HG03175 (cell line): ENCODE measurements around the gene AOPEP.

Source experiments
- ATAC-seq: cut with Tn5 transposase; IDR thresholded peaks from one replicate; pipeline ENCODE4 v1.9.1; 2021; ENCODE audit warnings: mild to moderate bottlenecking, moderate library complexity; ENCODE audit not compliant: unreplicated experiment

The AOPEP gene

DNA sequence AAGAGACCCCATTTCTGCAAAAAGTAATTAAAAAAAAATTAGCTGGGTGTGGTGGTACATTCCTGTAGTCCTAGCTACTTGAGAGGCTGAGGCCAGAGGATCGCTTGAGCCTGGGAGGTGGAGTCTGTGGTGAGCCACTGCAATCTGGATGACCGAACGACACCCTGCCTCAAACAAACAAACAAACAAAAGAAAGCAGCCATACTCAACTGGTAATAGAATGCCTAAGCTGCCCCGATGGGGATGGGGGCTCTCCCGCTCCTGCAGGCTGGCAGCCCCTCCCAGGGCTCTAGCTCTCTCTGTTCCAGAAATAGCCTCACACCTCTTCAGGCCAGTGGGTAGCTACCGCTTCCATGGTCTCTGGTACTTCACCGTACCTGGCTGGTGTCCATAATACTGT, 349.2 kb downstream of the AOPEP start:
- no peak for ATAC-seq

DNA sequence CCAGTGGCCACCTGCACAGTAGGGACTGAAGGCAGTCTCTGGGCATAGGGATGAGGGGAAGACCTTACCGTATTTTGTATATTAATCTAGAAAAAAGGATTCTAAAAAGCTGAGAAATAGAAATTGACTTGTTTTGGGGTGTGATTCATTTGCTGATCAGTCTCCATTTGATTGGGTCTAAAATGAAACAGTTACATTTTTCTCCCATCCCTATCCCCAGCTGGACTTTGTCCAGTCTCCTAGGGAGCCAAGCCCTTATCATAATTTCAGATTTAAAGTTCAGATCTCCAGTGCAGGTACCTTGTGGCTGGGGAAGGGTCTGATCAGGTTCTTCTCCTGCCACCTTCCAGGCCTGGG, 350.2 kb downstream of the AOPEP start:
- no peak for ATAC-seq

DNA sequence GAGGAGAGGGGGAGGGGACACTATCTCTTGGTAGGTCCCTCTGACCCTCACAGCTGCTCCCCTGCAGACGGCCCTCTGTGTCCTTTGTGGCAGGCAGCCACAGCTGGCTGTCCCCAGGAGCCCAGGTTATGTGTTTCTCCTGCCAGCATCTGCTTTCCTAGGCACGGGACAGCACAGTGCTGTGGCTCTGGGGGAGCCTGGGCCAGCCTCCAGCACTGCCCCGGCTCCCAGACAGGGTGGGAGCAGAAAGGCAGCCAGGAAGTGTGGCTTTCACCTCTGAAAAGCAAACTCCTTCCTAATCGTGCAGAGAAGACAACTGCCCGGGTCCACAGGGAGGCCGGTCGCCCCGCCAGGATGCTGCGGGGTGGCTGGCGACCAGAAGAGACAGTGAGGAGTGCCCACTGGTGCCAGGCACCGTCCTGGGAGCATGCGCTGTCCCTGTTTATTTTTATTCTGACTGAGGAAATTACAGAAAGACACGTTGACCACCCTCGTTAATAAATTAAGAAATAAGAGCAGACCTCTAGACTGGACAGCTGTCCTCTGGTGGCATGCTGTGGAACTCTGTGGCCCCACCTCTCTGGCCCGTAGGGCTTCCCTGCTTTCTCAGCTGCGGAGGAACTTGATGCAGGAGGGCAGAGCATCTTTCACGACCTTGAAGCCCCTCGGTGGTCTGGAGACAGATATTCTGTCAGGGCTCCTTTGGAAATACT, 350.7 kb downstream of the AOPEP start:
- no peak for ATAC-seq

DNA sequence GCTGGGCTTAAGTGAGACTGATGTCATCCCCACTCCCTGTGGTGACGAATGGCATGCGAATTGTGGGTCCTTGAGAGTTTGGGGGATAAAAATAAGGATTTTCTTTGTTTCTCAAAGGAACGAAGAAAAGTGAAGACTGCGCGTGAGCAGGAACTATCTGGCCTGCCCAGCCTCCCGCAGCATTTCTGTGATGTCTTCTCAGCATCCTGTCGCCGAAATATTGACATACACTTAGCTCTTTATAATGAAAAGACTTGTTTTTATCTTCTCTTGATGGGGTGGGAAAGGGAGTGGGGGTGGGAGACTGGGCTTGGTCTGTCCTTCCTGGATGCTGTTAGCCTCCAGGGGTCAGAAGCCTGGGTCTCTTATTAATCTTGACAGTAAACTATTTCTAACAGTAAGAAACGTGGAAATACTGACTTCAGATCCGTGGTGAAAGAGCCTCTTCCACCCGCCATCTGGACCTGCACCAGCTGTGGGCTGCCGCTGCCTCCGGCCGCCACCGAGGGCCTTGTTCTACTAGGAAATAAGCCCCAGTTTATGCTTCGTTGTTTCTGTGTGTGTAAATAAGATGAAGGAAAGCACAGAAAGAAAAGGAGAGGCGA, 351.4 kb downstream of the AOPEP start:
- ATAC-seq, result no peak

DNA sequence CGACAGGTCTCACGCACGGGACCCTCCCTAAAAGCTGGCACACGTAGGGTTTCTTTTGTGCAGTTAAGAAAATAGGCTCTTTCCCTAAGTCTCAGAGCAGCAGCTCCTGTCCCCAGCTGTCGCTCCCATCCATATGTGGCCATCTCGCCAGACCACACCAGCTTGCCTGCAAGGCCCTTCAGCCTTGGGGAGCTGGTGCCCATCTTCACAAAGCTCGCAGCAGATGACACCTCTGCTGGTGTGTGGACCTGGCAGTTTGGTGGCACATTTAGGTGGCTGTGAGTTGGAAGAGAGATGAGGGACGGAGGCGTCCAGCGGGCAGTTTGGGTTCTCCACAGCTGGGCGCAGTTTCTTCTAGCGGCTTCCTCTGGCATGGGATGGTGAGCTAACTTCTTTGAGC, 352.0 kb downstream of the AOPEP start:
- no peak for ATAC-seq

DNA sequence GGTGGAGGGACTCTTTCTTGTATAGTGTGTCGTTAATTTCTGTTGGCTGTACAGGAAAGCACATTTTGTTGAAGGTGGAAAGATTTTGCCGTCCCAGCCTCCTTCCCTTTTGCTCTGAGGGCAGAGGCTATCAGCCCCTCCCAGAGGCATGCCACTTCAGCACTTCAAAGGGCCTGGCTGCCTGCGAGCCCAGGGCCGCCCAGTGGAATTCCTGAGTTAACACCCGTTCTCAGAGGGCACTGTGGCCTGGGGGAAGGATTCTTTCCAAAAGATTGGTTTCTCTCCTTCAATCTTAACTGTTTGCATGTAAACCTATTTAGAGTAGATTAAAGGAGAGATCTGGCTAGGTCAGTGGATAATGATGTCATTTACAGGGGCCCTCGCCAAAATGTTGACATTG, 352.4 kb downstream of the AOPEP start:
- no peak for ATAC-seq

DNA sequence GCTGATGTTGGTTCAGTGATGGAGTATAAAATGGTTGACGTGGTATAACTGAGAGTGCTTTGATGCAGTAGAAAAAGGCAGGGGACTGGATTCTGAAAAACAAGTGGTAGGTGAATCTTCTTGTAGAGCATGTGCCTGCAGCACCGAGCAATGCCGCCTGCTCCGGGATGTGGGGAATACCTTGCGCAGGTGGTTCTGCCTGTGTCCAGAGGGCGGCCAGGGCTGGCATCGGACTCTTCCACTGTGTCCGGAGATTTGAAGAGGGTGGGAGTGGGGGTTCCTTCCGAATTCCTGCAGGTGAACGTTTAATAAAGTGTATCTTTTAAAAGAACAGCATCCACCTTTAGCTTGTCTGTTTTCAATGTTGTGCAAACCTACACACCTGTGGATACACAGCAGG, 353.0 kb downstream of the AOPEP start:
- no peak for ATAC-seq

DNA sequence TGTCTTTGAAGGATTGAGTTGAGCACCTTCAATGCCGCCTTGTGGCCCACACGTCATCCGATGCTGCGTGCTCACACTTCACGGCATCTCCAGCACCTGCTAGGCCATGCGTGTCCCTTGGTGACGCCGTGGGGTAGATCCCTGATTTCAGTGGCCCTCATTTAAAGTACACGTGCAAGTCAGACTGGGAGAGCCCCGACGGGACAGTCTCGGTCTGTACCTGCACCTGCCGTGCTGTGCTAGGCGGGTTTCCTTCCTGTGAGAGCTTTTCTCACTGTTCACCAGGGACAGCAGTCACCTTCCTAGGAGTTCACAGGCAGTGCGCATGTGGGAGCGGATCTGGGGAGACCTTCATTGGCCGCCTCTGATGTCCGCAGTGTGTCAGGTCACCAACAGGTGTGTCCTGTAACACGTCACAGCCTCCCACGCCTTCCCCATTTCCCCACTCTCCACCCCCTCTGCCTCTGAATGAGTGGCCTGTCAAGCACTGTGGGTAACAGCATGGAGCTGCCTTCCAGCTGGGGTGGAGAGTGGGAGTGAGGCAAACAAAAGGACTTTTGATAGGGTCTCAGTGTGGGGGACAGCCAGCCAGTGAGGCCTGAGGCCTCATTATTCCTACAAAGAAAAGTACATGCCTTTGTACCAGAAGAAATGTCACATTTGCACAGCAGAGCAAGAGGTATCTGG, 354.6 kb downstream of the AOPEP start:
- no peak for ATAC-seq

DNA sequence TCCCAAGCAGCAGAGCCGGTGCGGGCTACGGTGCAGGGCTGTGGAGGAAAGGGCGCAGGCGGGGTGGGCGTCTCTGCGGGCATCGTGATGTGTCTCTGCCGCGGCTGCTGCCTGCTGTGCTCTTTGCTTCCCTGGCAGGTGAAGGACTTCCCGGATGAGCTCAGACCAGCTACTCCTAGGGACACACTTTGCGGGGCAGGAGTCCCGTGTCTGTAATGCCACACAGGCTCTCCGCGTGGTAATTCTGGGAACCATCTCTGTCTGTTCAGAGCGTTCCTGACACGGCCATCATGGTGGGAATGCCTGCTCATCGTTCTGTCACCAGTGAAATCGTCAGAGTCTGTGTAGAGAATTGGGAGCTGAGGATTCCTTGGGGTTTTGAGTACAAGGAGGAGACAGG, 355.5 kb downstream of the AOPEP start:
- no peak for ATAC-seq

DNA sequence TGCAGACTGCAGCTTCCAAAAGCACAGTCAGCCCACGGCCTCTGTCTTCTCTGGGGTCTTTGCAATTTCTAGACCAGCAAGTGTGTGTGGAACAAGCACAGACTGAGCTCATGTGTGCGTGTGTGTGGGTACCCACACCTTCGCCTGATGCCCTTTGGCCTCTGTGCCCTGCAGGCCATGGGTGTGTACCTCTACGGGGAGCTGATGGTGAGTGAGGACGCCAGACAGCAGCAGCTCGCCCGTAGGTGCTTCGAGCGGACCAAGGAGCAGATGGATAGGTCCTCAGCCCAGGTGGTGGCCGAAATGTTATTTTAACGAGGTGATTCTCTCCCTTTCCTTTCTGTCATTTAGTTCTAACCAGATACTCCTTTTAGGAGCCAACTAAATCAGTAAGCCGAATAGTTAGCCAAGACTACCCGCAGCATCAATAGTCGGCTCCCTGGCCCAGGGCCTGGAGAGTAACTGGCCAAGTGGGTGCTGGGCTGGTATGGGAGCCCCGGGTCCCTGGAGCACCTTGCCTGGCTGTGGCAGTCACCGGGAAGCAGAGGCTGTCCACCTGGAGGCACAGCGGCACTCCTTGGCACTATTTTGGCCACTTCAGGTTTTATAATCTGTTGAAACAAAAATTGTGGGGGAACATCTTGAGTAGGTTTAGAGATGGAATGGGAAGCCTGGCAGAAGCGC, 356.0 kb downstream of the AOPEP start:
- no peak for ATAC-seq

DNA sequence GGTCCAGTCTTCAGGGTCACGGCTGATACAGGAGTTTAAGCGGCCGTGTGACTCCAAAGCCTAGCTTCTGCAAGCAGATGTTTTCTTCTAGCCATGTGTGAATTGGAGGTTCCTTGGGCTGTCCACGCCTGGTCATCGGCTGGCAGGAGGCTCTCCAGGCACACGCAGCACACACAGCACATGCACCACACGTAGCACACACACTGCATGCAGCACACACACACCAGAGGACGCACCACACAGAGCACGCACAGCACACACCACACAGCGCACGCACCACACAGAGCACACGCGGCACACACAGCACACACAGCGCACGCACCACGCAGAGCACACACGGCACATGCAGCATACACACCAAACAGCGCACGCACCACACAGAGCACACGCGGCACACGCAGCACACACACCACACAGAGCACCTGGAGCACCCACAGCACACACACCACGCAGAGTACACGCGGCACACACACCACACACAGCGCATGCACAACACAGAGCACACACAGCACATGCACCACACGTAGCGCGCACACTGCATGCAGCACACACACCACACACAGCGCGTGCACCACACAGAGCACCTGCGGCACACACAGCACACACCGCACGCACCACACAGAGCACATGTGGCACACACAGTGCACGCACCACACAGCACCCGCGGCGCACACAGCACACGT, 356.7 kb downstream of the AOPEP start:
- ATAC-seq, result no peak

DNA sequence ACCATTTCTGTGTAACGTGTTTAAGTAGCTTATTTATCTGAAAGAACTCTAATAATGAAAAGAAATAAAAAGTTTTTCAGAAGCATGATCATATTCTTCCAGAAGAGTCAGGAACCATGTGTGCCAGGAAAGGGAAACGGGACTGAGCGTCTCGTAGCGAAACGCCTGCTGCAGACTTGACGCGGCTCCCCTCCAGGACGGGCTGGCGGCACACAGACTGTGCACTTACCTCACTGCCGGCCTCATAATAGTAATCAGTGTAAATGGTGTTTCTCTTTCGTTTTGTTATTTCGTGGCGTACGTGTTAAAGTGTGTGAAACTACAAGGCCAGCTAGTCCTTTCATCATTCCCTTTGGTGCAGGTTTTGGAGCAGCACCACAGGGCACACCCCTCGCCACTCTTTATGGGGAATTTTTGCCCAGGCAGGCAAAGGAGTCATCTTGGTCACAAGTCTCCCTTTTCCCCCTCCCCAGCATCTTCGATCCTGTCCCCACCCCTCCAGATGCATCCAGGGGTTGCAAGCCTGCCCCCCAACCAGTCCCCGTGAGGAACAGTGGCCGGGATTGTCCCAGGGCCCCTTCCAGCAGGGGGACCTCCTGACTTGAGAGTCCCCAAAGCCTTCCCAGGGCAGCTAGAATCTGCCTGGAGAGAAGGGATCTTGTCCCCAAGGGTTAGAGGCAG, 357.9 kb downstream of the AOPEP start:
- ATAC-seq, result no peak

DNA sequence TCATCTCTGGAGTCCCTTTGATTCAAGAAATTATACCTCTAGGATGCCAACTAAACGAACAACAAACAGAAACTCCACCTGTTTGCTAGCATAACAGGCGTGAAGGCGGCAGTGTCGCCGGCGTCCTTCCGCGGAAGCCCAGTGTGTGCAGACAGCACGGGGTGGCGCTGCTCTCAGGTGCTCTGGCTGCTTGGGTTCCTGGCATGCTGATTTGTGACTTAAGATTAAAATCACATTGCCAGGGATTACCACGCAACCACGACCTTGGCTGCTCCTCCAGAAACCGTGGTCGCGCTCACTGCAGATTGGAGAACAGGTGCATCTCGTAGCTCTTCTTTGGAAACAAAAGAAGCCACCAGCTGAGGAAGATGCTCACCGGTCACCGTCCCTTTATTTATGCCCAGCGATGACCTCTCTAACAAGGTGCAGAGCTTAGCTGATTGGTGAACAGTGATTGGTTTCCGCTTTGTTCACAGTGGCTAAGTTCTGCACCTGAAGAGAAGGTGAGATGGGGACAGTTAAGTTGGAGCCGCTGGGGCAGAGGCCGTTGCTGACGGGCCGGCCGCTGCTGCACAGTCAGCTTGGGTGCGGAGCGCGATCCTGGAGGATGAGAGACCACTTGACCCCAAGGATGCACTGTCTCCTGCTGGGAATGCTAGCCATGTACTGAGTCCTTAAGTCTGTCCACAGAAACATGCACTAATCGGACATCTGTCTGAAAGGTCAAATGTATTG, 358.7 kb downstream of the AOPEP start:
- no peak for ATAC-seq

DNA sequence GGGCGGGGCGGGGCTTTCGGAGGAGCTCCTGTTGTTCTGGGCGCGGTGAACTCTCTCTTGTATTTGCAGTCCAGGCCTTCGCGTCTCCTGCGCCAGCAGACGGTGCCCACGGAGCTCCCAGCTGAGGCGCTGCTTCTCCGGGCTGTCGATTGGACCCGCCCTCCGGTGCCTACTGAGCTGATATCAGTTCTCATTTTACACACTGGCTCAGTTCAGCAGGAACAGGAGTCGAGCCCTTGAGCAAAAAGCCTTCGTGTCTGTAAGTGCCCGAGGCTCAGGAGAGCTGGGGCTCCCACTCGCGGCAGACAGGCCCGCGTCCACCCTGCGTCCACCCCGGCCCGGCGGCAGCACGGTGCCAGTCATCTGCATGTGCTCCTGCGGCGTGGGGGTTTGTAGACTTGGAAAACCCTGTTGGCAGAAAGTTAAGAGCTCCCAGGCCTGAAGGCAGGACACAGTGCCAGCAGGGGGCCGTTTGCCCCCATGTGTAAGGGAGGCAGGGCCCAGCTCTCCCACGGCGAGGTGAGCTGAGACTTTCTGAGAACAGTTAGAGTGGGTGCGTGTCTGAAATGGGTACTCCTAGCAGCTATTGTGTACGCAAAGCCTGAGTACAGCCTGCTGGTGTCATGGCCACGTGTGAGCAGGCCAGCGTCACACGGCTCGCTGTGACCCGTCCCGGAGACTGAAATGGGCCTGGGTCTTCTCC, 359.5 kb downstream of the AOPEP start:
- ATAC-seq, result no peak

DNA sequence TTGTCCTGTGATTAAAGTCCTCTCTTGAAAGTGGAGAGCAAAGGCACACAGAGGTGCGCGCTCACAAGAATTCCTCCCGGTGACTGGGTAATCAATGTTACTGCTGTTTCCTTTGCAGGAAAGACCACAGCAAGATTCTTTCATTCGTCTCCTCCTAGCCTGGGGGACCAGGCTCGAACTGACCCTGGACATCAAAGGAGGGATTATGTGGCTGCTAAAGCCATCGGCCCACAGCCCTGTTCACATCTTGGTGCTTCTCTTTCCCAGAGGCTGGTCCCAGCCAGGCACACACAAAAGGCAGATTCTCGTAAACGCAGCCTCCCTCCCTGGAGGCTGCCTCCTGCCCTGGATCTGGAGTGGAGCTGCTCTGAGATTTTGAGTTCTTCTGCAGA, 360.1 kb downstream of the AOPEP start:
- ATAC-seq, result no peak

DNA sequence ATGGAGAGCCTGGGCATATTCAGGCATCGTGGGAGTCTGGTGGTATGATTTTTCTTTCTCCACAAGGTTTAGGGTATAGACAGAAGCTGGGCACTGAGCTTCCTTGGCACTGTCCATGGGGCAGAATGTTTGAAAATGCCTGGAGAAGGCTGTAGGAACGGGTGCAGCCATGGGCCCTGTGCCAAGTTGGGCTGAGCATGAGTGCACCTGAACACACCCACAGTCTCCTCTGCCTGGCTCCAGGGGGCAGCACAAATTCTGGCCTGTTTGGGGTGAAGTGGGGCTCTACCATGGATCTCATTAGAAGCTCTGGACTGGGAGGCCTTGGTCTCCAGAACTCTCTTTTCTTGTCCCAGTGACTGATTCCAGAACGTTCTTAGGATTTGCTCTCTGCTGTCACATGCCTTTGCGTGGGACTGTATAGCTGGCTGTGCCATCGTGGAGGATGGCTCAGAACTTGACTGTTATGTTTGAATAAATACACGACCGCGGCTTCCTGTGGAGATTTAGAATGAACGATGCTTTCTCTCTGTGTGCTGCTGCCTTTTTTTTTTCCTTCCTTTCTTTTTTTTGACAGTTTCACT, 361.3 kb downstream of the AOPEP start:
- no peak for ATAC-seq

DNA sequence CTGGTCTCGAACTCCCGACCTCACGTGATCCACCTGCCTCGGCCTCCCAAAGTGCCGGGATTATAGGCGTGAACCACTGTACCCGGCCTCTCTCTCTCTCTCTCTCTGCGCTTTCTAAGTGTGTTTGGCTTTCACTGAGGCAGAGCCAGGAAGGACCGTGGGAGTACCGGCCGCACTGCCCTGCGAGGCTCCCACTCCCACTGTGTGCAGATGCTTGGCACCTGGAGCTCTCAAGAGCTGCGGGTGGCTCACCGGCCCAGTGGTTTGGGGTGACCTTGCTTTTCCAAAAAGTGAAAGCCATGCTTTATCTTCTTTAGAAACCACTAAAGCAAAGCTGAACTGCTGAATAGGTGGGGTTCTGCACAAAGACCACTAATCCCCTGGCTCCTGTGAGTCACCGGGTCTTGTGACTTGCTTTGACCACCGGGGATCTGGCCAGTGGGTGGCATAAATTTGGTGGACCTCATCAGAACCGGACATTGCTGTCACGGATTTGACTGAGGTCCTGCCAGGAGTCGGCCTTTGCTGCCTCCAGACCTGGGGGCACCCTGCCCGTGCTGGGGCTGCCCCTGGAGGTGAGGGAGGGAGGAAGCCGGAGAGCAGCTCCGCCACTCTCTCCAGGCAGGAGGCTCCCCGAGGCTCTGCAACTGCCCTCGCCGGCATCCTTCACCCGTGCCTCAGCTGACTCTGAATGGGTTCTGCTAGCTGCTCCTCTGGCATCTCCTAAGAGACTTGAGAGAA, 362.1 kb downstream of the AOPEP start:
- no peak for ATAC-seq

DNA sequence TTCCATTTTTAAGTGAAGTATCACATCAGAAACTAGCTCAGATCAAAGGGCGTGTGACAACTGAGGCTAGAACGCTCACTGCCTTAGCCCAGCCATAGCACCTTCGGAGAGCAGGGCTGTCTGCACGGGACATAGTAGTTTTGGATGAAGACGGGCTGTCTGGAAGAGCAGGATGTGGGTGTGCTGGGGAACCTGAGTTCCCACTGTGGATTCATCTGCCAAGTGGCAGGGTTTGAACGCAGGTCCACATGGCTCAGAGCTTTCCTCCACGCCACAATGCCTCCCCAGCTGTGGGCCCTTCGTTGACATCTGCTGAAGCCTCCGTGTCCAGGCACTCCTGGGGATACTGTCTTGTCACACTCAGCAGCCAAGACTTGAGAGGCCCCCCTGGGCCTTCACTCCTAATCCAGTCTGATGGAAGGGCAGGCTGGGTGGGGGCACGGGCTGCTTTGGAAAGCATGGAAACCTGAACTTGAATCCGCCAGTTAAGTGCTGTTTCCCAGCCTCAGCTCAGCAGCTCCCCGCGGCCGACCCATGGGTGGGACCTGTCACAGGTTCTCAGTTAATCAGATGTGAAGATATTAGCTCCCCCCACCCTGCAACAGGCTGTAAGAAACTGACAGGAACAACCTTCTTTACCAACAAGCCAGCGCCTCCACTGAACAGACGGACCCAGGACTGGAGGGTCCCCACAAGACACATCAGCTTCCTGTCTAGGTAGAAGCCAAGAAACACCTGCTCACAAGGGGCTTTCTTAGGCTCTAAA, 362.9 kb downstream of the AOPEP start:
- ATAC-seq, result no peak
